ENCODE results near the gene CEBPB.
"Not testable (repeated sequence)": the region's sequence is repeated elsewhere in the genome, so short reads cannot be mapped to it uniquely, and the experiment has no call there.

Gene CEBPB

GRCh38 chr20:50152394-50153152 lies 38.1 kb upstream of the CEBPB start:
- Histone ChIP-seq H3K36me3 (ENCODE audit: control insufficient read depth, insufficient read depth, low read length) (peaks cover 4% of the 10 kb centered on the region), H3K4me1 (ENCODE audit: control insufficient read depth, insufficient read depth, low read length) (peaks cover 19% of the 10 kb centered on the region), H3K27ac (ENCODE audit: low read depth, low read length) (peak overlapping the region; percentile 89), H3K9ac (ENCODE audit: low read length) (peak overlapping the region; percentile 90), H3K4me3 (ENCODE audit: low read length) (peak overlapping the region; percentile 77), H3K27me3 (ENCODE audit: control insufficient read depth, insufficient read depth, low read length) (no peaks in the 10 kb centered on the region)

- Histone ChIP-seq H3K4me1 (ENCODE audit: control insufficient read depth, insufficient read depth, low read length) (peaks cover 19% of the 10 kb centered on the region), H3K9ac (ENCODE audit: low read length) (peak overlapping the region; percentile 90)
Observed at GRCh38 chr20:50153153-50153499, 37.5 kb upstream of the CEBPB start.

GRCh38 chr20:50153500-50154377 lies 36.9 kb upstream of the CEBPB start, which contains the start of gene PEDS1:
Gene PEDS1 (minus strand): TSS chr20:50153723. CDS start chr20:50153637, 86 bp downstream.
- H3K27ac ChIP-seq (ENCODE audit: low read depth, low read length), result peak within 1 kb of the TSS; percentile 92
- H3K27me3 ChIP-seq (ENCODE audit: control insufficient read depth, insufficient read depth, low read length), result no peaks in the 10 kb centered on the region
- H3K4me3 ChIP-seq (ENCODE audit: low read length), result peak within 1 kb of the TSS; percentile 89
- peaks cover 19% of the 10 kb centered on the region for H3K4me1 ChIP-seq (ENCODE audit: control insufficient read depth, insufficient read depth, low read length)
- no peaks in the 10 kb centered on the region for H3K36me3 ChIP-seq (ENCODE audit: control insufficient read depth, insufficient read depth, low read length)
- peak within 1 kb of the TSS; percentile 90 for H3K9ac ChIP-seq (ENCODE audit: low read length)

More at GRCh38 chr20:50153153-50153499, 37.5 kb upstream of the CEBPB start:
- Histone ChIP-seq H3K4me3 (ENCODE audit: low read length) (peak overlapping the region; percentile 77), H3K27me3 (ENCODE audit: control insufficient read depth, insufficient read depth, low read length) (no peaks in the 10 kb centered on the region), H3K36me3 (ENCODE audit: control insufficient read depth, insufficient read depth, low read length) (peaks cover 3% of the 10 kb centered on the region), H3K27ac (ENCODE audit: low read depth, low read length) (peak overlapping the region; percentile 89)

GRCh38 chr20:50161494-50161893 lies 29.1 kb upstream of the CEBPB start:
- H3K36me3 ChIP-seq (ENCODE audit: control insufficient read depth, insufficient read depth, low read length); H3K27ac ChIP-seq (ENCODE audit: low read depth, low read length); H3K4me1 ChIP-seq (ENCODE audit: control insufficient read depth, insufficient read depth, low read length); H3K4me3 ChIP-seq (ENCODE audit: low read length); H3K27me3 ChIP-seq (ENCODE audit: control insufficient read depth, insufficient read depth, low read length); H3K9ac ChIP-seq (ENCODE audit: low read length): not testable (repeated sequence)

- H3K9ac ChIP-seq (ENCODE audit: low read length), result no peak overlapping the region
- no peak overlapping the region for H3K27ac ChIP-seq (ENCODE audit: low read depth, low read length)
Observed at GRCh38 chr20:50163570-50164317, 26.9 kb upstream of the CEBPB start.

GRCh38 chr20:50165684-50166554 lies 24.7 kb upstream of the CEBPB start:
- peaks cover 12% of the 10 kb centered on the region for H3K4me1 ChIP-seq (ENCODE audit: control insufficient read depth, insufficient read depth, low read length)
- peak overlapping the region; percentile 64 for H3K4me3 ChIP-seq (ENCODE audit: low read length)
- H3K27me3 ChIP-seq (ENCODE audit: control insufficient read depth, insufficient read depth, low read length), result no peaks in the 10 kb centered on the region
- H3K9ac ChIP-seq (ENCODE audit: low read length), result peak overlapping the region; percentile 10
- peak overlapping the region; percentile 84 for H3K27ac ChIP-seq (ENCODE audit: low read depth, low read length)
- H3K36me3 ChIP-seq (ENCODE audit: control insufficient read depth, insufficient read depth, low read length), result no peaks in the 10 kb centered on the region

More at GRCh38 chr20:50163570-50164317, 26.9 kb upstream of the CEBPB start:
- Histone ChIP-seq H3K27me3 (ENCODE audit: control insufficient read depth, insufficient read depth, low read length) (no peaks in the 10 kb centered on the region), H3K4me1 (ENCODE audit: control insufficient read depth, insufficient read depth, low read length) (peaks cover 9% of the 10 kb centered on the region), H3K36me3 (ENCODE audit: control insufficient read depth, insufficient read depth, low read length) (no peaks in the 10 kb centered on the region), H3K4me3 (ENCODE audit: low read length) (no peak overlapping the region)

- H3K36me3 ChIP-seq (ENCODE audit: control insufficient read depth, insufficient read depth, low read length), result no peaks in the 10 kb centered on the region
Observed at GRCh38 chr20:50169329-50169823, 21.3 kb upstream of the CEBPB start.

GRCh38 chr20:50170549-50171220 lies 19.9 kb upstream of the CEBPB start:
- H3K36me3 ChIP-seq (ENCODE audit: control insufficient read depth, insufficient read depth, low read length), result no peaks in the 10 kb centered on the region
- H3K9ac ChIP-seq (ENCODE audit: low read length), result no peak overlapping the region
- H3K4me3 ChIP-seq (ENCODE audit: low read length), result no peak overlapping the region
- H3K4me1 ChIP-seq (ENCODE audit: control insufficient read depth, insufficient read depth, low read length), result peaks cover 15% of the 10 kb centered on the region
- no peaks in the 10 kb centered on the region for H3K27me3 ChIP-seq (ENCODE audit: control insufficient read depth, insufficient read depth, low read length)
- no peak overlapping the region for H3K27ac ChIP-seq (ENCODE audit: low read depth, low read length)

More at GRCh38 chr20:50169329-50169823, 21.3 kb upstream of the CEBPB start:
- peaks cover 18% of the 10 kb centered on the region for H3K4me1 ChIP-seq (ENCODE audit: control insufficient read depth, insufficient read depth, low read length)
- H3K9ac ChIP-seq (ENCODE audit: low read length), result no peak overlapping the region
- H3K27me3 ChIP-seq (ENCODE audit: control insufficient read depth, insufficient read depth, low read length), result no peaks in the 10 kb centered on the region
- no peak overlapping the region for H3K4me3 ChIP-seq (ENCODE audit: low read length)
- H3K27ac ChIP-seq (ENCODE audit: low read depth, low read length), result no peak overlapping the region

GRCh38 chr20:50172347-50173013 lies 18.1 kb upstream of the CEBPB start:
- peaks cover 10% of the 10 kb centered on the region for H3K4me1 ChIP-seq (ENCODE audit: control insufficient read depth, insufficient read depth, low read length)
- H3K27ac ChIP-seq (ENCODE audit: low read depth, low read length), result peak overlapping the region; percentile 84

GRCh38 chr20:50174456-50174855 lies 16.2 kb upstream of the CEBPB start:
- H3K4me1 ChIP-seq (ENCODE audit: control insufficient read depth, insufficient read depth, low read length), result peaks cover 6% of the 10 kb centered on the region
- H3K27ac ChIP-seq (ENCODE audit: low read depth, low read length), result no peak overlapping the region
- no peak overlapping the region for H3K9ac ChIP-seq (ENCODE audit: low read length)
- no peaks in the 10 kb centered on the region for H3K27me3 ChIP-seq (ENCODE audit: control insufficient read depth, insufficient read depth, low read length)
- H3K4me3 ChIP-seq (ENCODE audit: low read length), result no peak overlapping the region
- no peaks in the 10 kb centered on the region for H3K36me3 ChIP-seq (ENCODE audit: control insufficient read depth, insufficient read depth, low read length)

More at GRCh38 chr20:50172347-50173013, 18.1 kb upstream of the CEBPB start:
- Histone ChIP-seq H3K9ac (ENCODE audit: low read length) (peak overlapping the region; percentile 59), H3K36me3 (ENCODE audit: control insufficient read depth, insufficient read depth, low read length) (no peaks in the 10 kb centered on the region), H3K4me3 (ENCODE audit: low read length) (peak overlapping the region; percentile 74), H3K27me3 (ENCODE audit: control insufficient read depth, insufficient read depth, low read length) (no peaks in the 10 kb centered on the region)

Measured in rectal smooth muscle tissue (tissue), 1 donor.